Skeletal muscle satellite cell (primary cell): ENCODE data around the gene CAMTA1.

Experiments
- H3K27me3 ChIP-seq: 2 replicates; pipeline ENCODE4 v1.7.0; 2013; ENCODE audit warnings: low read length; ENCODE audit not compliant: control insufficient read depth, insufficient read depth
- H3K36me3 ChIP-seq: 2 replicates; pipeline ENCODE4 v1.7.0; 2013; ENCODE audit warnings: mild to moderate bottlenecking, control low read depth, low read length; ENCODE audit not compliant: insufficient read depth
- H3K4me1 ChIP-seq: 2 replicates; pipeline ENCODE4 v1.7.0; 2013; ENCODE audit warnings: low read length; ENCODE audit not compliant: control insufficient read depth, insufficient read depth
- H3K4me2 ChIP-seq: 2 replicates; pipeline ENCODE4 v1.7.0; 2013; ENCODE audit warnings: mild to moderate bottlenecking, low read length
- H3K4me3 ChIP-seq: 2 replicates; pipeline ENCODE4 v1.7.0; 2013; ENCODE audit warnings: low read length
- H3K9ac ChIP-seq: 2 replicates; pipeline ENCODE4 v1.7.0; 2013; ENCODE audit warnings: mild to moderate bottlenecking, low read depth, low read length, moderate library complexity
- H3K9me3 ChIP-seq: replicated peaks from 2 replicates; pipeline ENCODE4 v1.7.0; 2013; ENCODE audit warnings: mild to moderate bottlenecking, control low read depth, low read length

CAMTA1 gene

DNA sequence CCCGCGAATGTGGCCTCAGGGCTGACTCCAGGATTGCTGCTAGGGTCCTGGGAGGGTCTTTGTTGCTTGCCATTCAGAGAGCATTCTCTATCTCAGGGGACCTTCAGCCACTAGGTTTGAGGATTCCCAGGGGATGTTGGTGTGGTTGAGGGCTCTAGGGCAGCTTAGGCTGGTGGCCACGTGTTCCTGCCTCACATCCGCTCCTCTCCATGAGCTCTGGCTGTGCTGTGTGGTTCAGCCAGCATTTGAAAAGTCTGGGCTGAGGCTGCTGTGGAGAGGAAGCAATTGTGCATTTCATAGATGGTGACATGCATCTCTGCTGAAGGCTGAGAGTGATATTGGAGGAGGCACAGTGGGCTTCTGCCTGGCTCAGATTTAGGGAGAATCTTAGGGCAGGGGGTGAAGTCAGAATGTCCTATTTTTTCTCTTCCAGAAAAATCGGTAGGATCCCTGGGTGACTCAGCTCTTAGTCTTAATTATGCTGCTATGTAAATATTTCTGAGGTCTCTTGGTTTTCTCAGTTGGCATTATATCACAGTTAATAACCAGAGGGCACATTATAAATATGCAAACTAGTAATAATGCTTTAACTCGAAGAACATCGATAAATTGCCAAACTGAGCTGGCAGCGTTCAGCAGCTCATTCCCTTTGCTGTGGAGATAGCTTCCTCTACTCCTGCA is 182.3 kb downstream of the CAMTA1 start:
- H3K4me1 ChIP-seq = no peaks in the 10 kb centered on the region
- peaks cover 30% of the 10 kb centered on the region for H3K27me3 ChIP-seq
- no peaks in the 10 kb centered on the region for H3K9me3 ChIP-seq
- H3K4me3 ChIP-seq = no peak overlapping the region
- no peak overlapping the region for H3K4me2 ChIP-seq
- no peaks in the 10 kb centered on the region for H3K36me3 ChIP-seq
- H3K9ac ChIP-seq = no peak overlapping the region

DNA sequence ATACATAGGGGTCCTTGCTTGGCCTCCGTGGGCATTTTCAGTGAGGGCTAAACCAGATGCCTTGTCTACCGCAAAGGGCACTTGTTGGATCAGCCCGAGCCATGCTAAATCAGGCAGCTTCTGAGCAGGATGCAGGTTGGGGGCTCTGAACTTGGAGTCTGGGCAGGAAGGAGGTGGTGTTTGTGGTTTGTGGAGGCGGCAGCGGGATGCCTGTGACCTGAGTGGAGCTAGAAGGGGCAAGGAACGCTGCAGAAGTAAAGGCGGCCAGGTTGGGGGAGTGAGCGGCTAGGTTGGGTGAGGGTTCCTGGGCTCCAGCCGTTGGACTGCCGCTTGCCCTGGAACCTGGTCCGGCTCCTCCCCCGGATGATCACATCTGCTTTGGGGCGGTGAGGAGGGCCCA is 183.9 kb downstream of the CAMTA1 start:
- Histone ChIP-seq H3K9me3 (no peaks in the 10 kb centered on the region), H3K4me3 (no peak overlapping the region), H3K27me3 (peaks cover 30% of the 10 kb centered on the region), H3K4me2 (no peak overlapping the region), H3K36me3 (no peaks in the 10 kb centered on the region), H3K9ac (no peak overlapping the region), H3K4me1 (no peaks in the 10 kb centered on the region)

DNA sequence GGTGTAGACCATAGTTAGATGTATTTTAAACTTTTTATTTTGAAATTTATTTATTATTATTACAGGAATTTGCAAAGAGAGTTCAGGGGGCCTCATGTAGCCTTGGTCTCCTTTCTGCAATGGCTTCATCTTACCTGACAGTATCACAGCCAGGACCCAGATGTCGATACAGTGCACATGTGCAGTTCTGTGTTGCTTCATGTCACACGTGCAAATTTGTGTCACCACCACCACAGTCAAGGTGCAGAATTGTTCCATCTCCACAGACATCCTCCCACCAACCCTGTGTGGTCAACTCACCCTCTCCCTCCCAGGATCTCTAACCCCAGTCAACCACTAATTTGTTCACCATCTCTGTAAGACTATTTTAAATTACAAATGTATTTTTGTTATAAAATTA is 184.5 kb downstream of the CAMTA1 start:
- peaks cover 30% of the 10 kb centered on the region for H3K27me3 ChIP-seq
- H3K36me3 ChIP-seq = no peaks in the 10 kb centered on the region
- H3K9ac ChIP-seq = no peak overlapping the region
- no peak overlapping the region for H3K4me2 ChIP-seq
- H3K9me3 ChIP-seq = no peaks in the 10 kb centered on the region
- H3K4me1 ChIP-seq = no peaks in the 10 kb centered on the region
- H3K4me3 ChIP-seq = no peak overlapping the region

GRCh38 chr1:6970221-6970620 is 185.0 kb downstream of the CAMTA1 start:
- H3K4me3 ChIP-seq = no peak overlapping the region
- no peaks in the 10 kb centered on the region for H3K4me1 ChIP-seq
- H3K9me3 ChIP-seq = no peaks in the 10 kb centered on the region
- H3K36me3 ChIP-seq = no peaks in the 10 kb centered on the region
- no peak overlapping the region for H3K9ac ChIP-seq
- H3K27me3 ChIP-seq = peaks cover 29% of the 10 kb centered on the region
- no peak overlapping the region for H3K4me2 ChIP-seq

GRCh38 chr1:6971048-6971447 is 185.8 kb downstream of the CAMTA1 start:
- Histone ChIP-seq H3K4me2 (no peak overlapping the region), H3K27me3 (peaks cover 29% of the 10 kb centered on the region), H3K9ac (no peak overlapping the region), H3K4me3 (no peak overlapping the region), H3K9me3 (no peaks in the 10 kb centered on the region), H3K4me1 (no peaks in the 10 kb centered on the region), H3K36me3 (no peaks in the 10 kb centered on the region)

DNA sequence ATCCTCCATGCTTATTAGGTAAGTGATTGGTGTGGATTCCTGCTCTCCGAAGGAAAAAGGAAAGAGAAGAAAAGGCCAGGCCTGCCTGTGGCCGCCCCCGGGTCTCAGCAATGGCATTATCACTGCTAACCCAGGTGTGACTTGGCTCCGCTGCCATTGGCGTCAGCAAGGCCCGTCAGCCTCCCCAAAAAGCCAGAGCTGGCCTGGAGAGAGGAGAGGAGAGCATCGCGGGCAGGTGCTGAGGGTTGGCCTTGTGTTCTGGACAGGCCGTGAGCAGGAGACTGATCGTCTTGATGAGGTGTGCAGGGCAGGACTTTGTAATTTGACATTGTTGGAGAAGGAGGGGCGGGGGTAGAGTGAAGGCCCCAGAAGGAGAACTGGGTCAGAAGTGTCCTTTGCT is 186.4 kb downstream of the CAMTA1 start:
- Histone ChIP-seq H3K4me3 (no peak overlapping the region), H3K36me3 (no peaks in the 10 kb centered on the region), H3K27me3 (peaks cover 29% of the 10 kb centered on the region), H3K9me3 (no peaks in the 10 kb centered on the region), H3K9ac (no peak overlapping the region), H3K4me1 (no peaks in the 10 kb centered on the region), H3K4me2 (no peak overlapping the region)

GRCh38 chr1:6972399-6972798 is 187.1 kb downstream of the CAMTA1 start:
- no peak overlapping the region for H3K9ac ChIP-seq
- no peaks in the 10 kb centered on the region for H3K4me1 ChIP-seq
- no peak overlapping the region for H3K4me2 ChIP-seq
- H3K27me3 ChIP-seq = peaks cover 29% of the 10 kb centered on the region
- no peak overlapping the region for H3K4me3 ChIP-seq
- no peaks in the 10 kb centered on the region for H3K36me3 ChIP-seq
- H3K9me3 ChIP-seq = no peaks in the 10 kb centered on the region

GRCh38 chr1:6975331-6976043 is 190.2 kb downstream of the CAMTA1 start:
- Histone ChIP-seq H3K4me3 (no peak overlapping the region), H3K9ac (no peak overlapping the region), H3K27me3 (peaks cover 32% of the 10 kb centered on the region), H3K9me3 (no peaks in the 10 kb centered on the region), H3K4me1 (no peaks in the 10 kb centered on the region), H3K36me3 (no peaks in the 10 kb centered on the region), H3K4me2 (no peak overlapping the region)

DNA sequence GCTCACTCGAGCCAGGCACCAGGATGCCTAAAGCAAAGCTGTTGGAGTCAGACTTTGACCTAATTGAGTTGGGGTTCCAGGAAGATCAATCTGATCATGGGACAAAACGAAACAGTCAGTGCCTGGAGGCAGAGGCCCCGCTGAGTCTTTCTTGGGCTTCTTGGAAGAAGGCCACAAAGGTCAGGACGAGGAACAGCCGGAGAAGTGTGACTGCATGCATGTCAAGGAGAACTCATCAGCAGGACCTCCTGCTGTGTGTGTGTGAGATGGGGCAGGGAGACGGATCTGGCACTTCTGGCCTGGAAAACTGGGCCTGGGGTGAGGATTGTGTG is 190.8 kb downstream of the CAMTA1 start:
- Histone ChIP-seq H3K9ac (no peak overlapping the region), H3K4me2 (no peak overlapping the region), H3K36me3 (no peaks in the 10 kb centered on the region), H3K4me3 (no peak overlapping the region), H3K9me3 (no peaks in the 10 kb centered on the region), H3K27me3 (peaks cover 32% of the 10 kb centered on the region), H3K4me1 (no peaks in the 10 kb centered on the region)

DNA sequence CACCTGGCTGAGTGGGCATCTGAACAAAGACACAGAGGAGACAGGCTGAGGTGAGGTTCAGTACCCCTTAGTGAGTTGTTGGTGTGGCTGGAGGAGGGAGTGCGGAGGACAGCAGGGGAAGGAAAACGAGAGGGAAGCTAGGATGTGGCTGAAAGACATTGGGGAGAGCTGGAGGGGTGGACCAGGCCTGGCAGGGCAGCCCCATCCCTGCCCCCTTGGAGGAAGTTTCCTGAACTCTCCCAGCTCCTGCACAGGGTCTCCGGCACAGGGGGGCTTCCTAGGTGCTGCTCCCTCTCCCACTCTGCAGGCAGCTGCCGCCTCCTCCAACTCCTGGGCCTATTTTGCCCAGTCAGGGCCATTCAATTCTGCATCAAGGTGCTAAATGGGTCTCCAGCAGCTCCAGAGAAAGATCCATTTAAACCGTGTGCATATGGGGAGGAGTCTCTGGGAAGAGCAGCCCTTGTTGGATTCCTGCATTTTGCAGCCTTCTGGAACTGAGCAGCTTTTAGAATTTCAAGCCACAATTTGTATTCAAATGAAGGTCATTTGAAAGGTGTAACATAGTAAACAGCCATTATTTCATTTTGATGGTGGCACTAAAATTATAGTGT is 193.9 kb downstream of the CAMTA1 start:
- Histone ChIP-seq H3K36me3 (no peaks in the 10 kb centered on the region), H3K9ac (no peak overlapping the region), H3K4me1 (no peaks in the 10 kb centered on the region), H3K9me3 (no peaks in the 10 kb centered on the region), H3K4me3 (no peak overlapping the region), H3K4me2 (no peak overlapping the region), H3K27me3 (peaks cover 23% of the 10 kb centered on the region)

DNA sequence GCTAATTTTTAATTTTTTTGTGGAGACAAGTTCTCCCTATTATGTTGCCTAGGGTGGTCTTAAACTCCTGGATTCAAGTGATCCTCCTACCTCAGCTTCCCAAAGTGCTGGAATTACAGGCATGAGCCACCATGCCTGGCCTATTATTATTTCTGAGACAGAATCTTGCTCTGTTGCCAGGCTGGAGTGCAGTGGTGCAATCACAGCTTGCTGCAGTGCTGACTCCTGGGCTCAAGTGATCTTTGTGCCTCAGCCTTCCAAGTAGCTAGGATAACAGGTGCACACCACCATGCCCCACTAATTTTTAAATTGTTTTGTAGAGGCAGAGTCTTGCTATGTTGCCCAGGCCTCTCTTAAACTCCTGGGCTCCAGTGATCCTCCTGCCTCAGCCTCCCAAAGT is 196.3 kb downstream of the CAMTA1 start:
- Histone ChIP-seq H3K9ac (no peak overlapping the region), H3K27me3 (peaks cover 21% of the 10 kb centered on the region), H3K9me3 (no peaks in the 10 kb centered on the region), H3K36me3 (no peaks in the 10 kb centered on the region), H3K4me1 (no peaks in the 10 kb centered on the region), H3K4me2 (no peak overlapping the region), H3K4me3 (no peak overlapping the region)

GRCh38 chr1:6982443-6982842 is 197.2 kb downstream of the CAMTA1 start:
- no peaks in the 10 kb centered on the region for H3K36me3 ChIP-seq
- no peak overlapping the region for H3K4me3 ChIP-seq
- H3K4me1 ChIP-seq = no peaks in the 10 kb centered on the region
- no peak overlapping the region for H3K9ac ChIP-seq
- H3K9me3 ChIP-seq = no peaks in the 10 kb centered on the region
- peaks cover 23% of the 10 kb centered on the region for H3K27me3 ChIP-seq
- H3K4me2 ChIP-seq = no peak overlapping the region
